Lung (tissue), 12 donors: ENCODE results near the gene CORO7. TPM values are rescaled to one million over a fixed set of nuclear protein-coding genes. Genes with fewer than 3 reads are reported as not detected.

Experiments
- ATAC-seq: fragments of 200-7000 bp; cut with Tn5 transposase; one replicate; pipeline ENCODE4 v1.9.1; 2020; ENCODE audit warnings: moderate number of reproducible peaks; ENCODE audit not compliant: insufficient read depth, low FRiP score
- DNase-seq, 3 donors: peaks; one replicate each; pipeline ENCODE4 v3.0.0-alpha.2; 2013 to 2017
- H3K27ac ChIP-seq, 2 donors: one replicate each; pipeline ENCODE4 v1.5.1; 2013; ENCODE audit warnings: mild to moderate bottlenecking in 2 of 2, moderate library complexity in 2 of 2, control low read depth in 1 of 2, inconsistent platforms in 1 of 2, low read depth in 1 of 2, low read length in 1 of 2
- H3K27me3 ChIP-seq, 3 donors: one replicate each; pipeline ENCODE4 v1.5.1; 2013; ENCODE audit warnings: low read length in 2 of 3; ENCODE audit not compliant: control insufficient read depth in 3 of 3, insufficient read depth in 3 of 3
- H3K36me3 ChIP-seq, 4 donors: one replicate each; pipeline ENCODE4 v1.5.1; 2013; ENCODE audit warnings: low read length in 4 of 4, mild to moderate bottlenecking in 1 of 4, moderate library complexity in 1 of 4; ENCODE audit not compliant: control insufficient read depth in 4 of 4, insufficient read depth in 4 of 4
- H3K4me1 ChIP-seq, 5 donors: one replicate each; pipeline ENCODE4 v1.5.1; 2013; ENCODE audit warnings: low read length in 5 of 5, mild to moderate bottlenecking in 2 of 5, moderate library complexity in 1 of 5; ENCODE audit not compliant: control insufficient read depth in 5 of 5, insufficient read depth in 5 of 5
- H3K4me3 ChIP-seq: one replicate; pipeline ENCODE4 v1.5.1; 2013; ENCODE audit warnings: mild to moderate bottlenecking, control low read depth, moderate library complexity
- H3K9ac ChIP-seq, 2 donors: one replicate each; pipeline ENCODE4 v1.5.1; 2013; ENCODE audit warnings: low read length in 2 of 2, control low read depth in 1 of 2; ENCODE audit not compliant: insufficient read depth in 1 of 2
- H3K9me3 ChIP-seq, 4 donors: one replicate each; pipeline ENCODE4 v1.5.1; 2013; ENCODE audit warnings: low read length in 3 of 4, mild to moderate bottlenecking in 1 of 4, moderate library complexity in 1 of 4; ENCODE audit not compliant: control insufficient read depth in 4 of 4, insufficient read depth in 3 of 4
- WGBS, 2 donors: extraction: QIAGEN DNeasy Blood & Tissue Kit; methylation state at CpG; one replicate each; pipeline ENCODE4 v1.1.7; 2013; 5-methylcytosine and 5-hydroxymethylcytosine counted together
- polyA plus RNA-seq, 2 donors: library from polyadenylated mRNA; stranded (reverse); fragments of 200-250 nt; gene quantifications; one replicate each; pipeline ENCODE4 v1.2.1, GENCODE V29; 2013
- total RNA-seq, 2 donors: library from RNA; depleted of rRNA in 1 of 2; stranded (reverse); fragments of >200 nt in 1 of 2; gene quantifications; one replicate each; pipeline ENCODE4 v1.2.1, GENCODE V29; 2014 to 2021
- TF ChIP-seq, protein P1 (sequence below): IDR thresholded peaks from 2 replicates; pipeline ENCODE4 v1.5.1; 2012; ENCODE audit warnings: mild to moderate bottlenecking; ENCODE audit errors: control extremely low read depth, extremely low read depth
- donor health status: control.
- donor health status: control.
- donor health status: Bipolar disorder and iron deficiency.
- donor health status: healthy.
- donor health status: DM: yes; HTN: yes; CAD: no.

Gene CORO7
- total and polyA plus RNA-seq, 4 donors = 27.8 to 86.2 (median 46.1) TPM

DNA sequence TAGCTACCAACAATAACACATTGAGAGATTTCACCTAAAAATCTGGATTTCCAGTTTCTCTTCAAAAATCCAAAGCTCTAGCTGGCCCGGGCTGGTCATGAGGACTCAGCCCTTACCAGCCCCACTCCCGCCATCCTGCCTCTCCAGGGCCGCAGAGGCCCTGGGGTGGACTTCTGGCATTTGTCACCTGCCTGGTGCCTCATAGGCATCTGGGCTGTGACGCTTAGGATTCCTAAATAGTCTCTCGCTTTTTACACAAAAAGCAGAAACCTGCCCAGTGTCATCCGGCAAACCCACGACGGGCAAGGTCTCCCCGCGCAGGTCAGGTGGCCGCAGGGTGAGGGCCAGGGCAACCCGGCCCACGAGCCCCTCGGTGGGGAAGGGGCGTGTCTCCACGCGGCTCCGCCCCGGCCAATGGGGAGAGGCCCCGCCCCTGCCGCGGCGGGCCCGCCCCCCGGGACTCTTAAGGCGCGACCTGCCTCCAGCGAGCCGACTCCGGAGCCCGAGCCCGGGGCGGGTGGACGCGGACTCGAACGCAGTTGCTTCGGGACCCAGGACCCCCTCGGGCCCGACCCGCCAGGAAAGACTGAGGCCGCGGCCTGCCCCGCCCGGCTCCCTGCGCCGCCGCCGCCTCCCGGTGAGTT is 44.9 kb downstream of the CORO7 start, which contains the start of gene VASN:
Gene VASN, plus strand, starts transcription at position 492 of the 644 bp plus-strand sequence. CDS start 9,030 bp downstream, outside the sequence.
- peak; percentile 82 to 87 (median 87) for DNase-seq
- TF ChIP-seq, protein P1, sequence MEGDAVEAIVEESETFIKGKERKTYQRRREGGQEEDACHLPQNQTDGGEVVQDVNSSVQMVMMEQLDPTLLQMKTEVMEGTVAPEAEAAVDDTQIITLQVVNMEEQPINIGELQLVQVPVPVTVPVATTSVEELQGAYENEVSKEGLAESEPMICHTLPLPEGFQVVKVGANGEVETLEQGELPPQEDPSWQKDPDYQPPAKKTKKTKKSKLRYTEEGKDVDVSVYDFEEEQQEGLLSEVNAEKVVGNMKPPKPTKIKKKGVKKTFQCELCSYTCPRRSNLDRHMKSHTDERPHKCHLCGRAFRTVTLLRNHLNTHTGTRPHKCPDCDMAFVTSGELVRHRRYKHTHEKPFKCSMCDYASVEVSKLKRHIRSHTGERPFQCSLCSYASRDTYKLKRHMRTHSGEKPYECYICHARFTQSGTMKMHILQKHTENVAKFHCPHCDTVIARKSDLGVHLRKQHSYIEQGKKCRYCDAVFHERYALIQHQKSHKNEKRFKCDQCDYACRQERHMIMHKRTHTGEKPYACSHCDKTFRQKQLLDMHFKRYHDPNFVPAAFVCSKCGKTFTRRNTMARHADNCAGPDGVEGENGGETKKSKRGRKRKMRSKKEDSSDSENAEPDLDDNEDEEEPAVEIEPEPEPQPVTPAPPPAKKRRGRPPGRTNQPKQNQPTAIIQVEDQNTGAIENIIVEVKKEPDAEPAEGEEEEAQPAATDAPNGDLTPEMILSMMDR = no peak
- Histone ChIP-seq H3K9ac (peak within 1 kb of the TSS in 1 of 2 donors; percentile 42), H3K4me3 (peak within 1 kb of the TSS; percentile 39), H3K4me1 (peaks cover 7 to 60% (median 43%) of the 10 kb centered on the region in 5 donors), H3K27me3 (no peaks in the 10 kb centered on the region), H3K36me3 (peaks cover 0 to 3% (median 0%) of the 10 kb centered on the region in 4 donors), H3K27ac (peak within 1 kb of the TSS; percentile 61 to 86), H3K9me3 (no peaks in the 10 kb centered on the region)
- 6 to 8% methylated on average over 44 to 50 of the region's 50 CpGs for WGBS, 2 donors
- ATAC-seq = peak; percentile 73

DNA sequence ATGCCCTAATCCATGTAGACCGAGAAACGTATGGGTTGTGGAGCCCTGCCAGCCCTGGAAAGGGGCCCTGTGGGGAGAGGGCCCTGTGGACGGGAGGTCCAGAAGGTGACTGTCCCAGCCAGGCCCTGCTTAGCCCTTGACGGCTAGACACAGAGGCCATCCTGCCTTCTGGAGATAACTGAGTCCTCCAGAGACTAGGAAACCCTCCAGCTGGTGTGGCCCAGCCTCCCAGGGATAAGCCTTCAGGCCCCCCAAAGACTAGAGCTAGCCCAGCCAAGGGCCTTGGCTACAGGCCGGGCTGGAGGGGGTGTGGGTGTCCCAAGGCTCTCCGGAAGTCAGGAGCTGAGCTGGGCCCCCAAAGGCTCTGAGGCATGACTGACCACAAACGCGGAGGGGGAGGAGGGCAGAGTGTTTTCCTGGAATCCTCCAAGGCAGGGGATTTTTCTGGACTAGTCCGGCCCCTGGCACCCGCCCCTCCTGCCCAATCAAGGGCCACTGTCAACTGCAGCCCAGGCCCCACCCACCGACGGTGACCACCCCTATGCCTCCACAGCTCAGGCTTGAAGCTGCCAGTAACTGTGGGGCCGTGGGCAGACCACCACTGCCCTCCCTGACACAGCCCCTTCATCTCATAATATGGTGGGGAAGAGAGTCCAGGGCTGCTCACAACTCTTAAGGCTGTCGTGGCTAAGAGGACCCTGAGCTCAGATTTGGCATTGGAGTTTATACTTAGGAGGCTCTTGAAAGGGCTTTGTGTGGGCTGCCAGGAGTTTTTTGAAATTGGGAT is 45.6 kb downstream of the CORO7 start:
- Histone ChIP-seq H3K27me3 (no peaks in the 10 kb centered on the region), H3K4me3 (no peak overlapping the region), H3K27ac (peak overlapping the region; percentile 61 to 86), H3K9ac (no peak overlapping the region), H3K4me1 (peaks cover 7 to 53% (median 36%) of the 10 kb centered on the region in 5 donors), H3K9me3 (no peaks in the 10 kb centered on the region), H3K36me3 (peaks cover 0 to 3% (median 0%) of the 10 kb centered on the region in 4 donors)
- DNase-seq (peak; percentile 84 to 88 (median 85)), ATAC-seq (peak; percentile 16)
- TF ChIP-seq, protein P1 = no peak
- WGBS, 2 donors = 57 to 78% methylated on average over 14 of the region's 14 CpGs

DNA sequence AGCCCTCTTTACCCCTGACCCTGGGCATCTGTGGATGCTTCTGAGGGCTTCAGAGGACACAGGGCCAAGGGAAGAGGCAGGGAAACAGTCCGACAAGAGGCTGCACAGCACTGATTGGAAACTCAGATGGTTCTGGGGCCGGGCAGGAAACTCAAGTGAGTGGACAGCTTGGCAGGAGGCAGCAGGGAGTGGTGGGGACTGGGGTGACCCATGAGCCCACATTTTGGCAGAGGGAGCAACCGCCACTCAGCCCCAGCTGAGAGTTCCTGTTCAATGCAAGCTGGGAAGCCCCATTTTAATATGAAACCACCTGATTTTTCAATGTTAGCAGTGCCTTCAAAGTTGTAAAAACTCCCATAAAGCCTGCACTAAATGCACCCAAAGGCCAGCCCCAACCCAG is 46.2 kb downstream of the CORO7 start:
- Histone ChIP-seq H3K27me3 (no peaks in the 10 kb centered on the region), H3K27ac (peak overlapping the region in 1 of 2 donors; percentile 86), H3K4me1 (peaks cover 7 to 47% (median 32%) of the 10 kb centered on the region in 5 donors), H3K9me3 (no peaks in the 10 kb centered on the region), H3K36me3 (peaks cover 0 to 8% (median 0%) of the 10 kb centered on the region in 4 donors), H3K4me3 (no peak overlapping the region), H3K9ac (no peak overlapping the region)
- ATAC-seq (no peak), DNase-seq (no peak)
- TF ChIP-seq, protein P1 = no peak
- 74 to 91% methylated on average over 3 of the region's 3 CpGs for WGBS, 2 donors
